ENCODE results near the gene MYT1.

Gene MYT1

GRCh38 chr20:64155258-64156135 is 8.8 kb upstream of the MYT1 start:
- no peak for DNase-seq

GRCh38 chr20:64156136-64156885 is 7.9 kb upstream of the MYT1 start:
- no peak for DNase-seq

DNA sequence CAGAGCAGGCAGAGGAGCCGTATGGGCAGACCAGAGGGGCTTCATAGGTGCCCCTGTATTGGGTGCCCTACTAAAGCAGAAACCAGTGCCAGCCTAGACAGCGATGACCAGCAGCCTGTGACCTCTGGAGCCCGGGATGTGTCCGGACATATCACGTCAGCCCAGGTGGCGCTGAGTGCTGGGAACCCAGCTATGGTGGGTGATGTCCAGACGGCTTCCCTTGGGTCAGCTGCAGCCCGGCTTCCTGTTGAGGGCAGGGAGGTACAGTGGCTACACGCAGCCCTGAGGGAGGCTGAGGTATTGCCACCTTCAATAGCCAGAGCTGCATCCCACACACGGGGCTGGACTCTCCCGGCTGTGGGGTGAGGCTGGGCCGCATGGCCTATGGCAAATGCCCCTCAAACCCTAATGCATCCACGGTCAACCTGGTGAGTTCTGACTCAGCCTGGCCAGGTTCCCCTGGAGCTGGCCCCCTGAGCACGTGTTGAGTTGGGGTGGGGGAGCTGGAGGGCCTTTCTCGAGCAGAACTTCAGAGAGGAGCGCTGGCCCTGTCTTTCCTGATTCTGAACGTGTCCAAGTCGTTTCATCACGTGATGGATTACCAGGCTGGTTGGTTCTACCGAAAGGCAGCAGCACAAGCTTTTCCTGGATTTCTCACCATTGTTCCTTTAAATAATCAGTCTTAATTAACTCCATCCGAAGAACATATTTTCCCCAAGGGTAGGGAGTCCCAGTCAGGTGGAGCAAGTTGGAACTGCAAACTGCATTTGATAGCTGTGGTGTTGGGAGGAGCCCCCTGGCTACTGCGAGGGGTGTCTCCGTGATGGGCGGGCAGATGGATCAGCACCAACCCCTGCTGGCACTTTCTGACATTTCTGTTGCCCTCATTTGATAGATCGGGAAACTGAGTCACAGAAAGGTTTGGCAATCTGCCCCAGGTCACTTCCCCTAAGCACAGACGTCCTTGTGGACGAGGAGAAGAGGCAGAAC is 7.1 kb upstream of the MYT1 start:
- DNase-seq: no peak

DNA sequence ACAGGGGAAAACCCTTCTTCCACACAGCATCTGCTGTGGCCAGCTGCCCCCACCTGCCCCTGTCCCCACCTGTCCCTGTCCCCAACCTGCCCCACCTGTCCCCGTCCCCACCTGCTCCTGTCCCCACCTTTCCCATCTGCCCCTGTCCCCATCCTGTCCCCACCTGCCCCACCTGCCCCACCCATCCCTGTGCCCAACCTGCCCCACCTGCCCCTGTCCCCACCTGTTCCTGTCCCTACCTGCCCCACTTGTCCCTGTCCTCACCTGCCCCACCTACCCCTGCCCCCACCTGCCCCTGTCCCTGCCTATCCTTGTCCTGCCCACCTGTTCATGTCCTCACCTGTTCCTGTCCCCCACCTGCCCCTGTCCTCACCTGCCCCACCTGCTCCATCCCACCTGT is 6.4 kb upstream of the MYT1 start:
- DNase-seq: no peak

DNA sequence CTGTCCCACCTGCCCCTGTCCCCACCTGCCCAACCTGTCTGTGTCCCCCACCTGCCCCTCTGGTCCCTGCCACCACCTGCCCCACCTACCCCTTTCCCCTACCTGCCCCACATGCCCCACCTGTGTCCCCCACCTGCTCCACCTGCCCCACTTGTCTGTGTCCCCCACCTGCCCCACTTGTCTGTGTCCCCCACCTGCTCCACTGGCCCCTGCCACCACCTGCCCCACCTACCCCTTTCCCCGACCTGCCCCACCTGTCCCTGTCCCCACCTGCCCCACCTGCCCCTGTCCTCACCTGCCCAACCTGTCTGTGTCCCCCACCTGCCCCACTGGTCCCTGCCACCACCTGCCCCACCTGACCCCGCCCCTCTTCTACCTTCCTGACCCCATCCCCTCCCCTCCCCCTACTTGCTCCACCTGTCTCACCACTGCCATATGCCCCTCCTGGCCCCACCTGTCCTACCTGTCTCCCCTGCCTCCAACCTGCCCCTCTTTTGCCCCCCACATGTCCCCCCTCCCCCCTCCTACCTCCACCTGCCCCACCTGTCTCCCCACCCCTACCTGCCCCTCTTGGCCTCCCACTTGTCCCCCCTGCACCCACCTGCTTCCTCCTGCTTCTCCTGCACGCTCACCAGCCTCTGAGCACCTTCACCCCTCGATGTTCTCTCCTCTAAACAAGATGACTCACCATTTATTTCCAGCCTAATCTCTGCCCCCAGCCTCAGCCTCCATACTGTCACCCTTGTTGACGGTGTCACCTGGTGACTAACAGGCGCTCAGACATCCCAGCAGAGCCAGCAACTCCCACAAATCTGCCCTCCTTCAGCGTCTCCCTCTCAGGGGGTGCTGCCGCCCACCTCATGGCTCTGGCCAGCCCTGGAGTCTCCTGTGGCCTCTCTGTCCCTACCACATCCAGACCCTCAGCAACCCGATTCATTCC is 5.6 kb upstream of the MYT1 start:
- no peak for DNase-seq

- DNase-seq: no peak
Measured at GRCh38 chr20:64159286-64159680, 5.0 kb upstream of the MYT1 start.

DNA sequence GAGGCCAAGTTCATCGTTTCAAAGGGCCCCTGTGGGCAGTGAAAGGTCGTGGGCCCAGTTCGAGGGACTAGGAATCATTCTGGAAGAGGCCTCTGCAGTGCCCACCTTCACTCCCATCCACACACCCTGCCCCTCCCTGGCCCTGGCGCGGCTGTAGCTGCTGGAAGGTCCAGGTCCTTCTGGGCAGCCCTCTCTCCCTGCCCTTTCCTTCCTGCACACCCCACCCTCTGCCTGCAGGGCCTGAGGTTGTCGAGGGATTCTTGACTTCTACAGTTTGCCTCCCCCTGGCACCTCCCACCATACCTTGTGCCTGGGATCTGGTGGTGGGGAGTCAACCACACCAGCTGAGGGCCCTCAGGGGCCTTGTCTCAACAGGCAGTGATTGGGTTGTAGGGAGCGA is 4.5 kb upstream of the MYT1 start:
- DNase-seq: no peak

DNA sequence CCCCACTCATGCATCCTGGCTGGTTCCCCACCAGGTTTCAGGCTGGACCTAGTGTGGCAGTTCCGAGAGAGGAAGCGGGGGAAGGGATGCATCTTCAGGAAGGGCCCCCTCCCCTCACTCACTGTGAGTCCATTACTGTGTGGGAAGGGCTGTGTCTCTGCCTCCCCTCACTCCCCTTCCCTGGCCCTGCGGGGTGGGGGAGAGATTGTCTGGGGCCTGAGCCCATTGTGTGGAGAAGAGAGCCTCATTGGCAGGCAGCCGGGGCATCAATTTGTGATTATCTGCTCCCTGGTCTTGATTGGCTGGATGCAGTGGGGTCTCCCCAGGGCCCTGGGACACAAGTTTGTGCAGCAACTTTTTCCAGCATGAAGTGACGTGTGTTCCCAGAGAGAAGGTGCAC is 4.1 kb upstream of the MYT1 start:
- no peak for DNase-seq

- no peak for DNase-seq
Measured at GRCh38 chr20:64160526-64161355, 3.5 kb upstream of the MYT1 start.

DNA sequence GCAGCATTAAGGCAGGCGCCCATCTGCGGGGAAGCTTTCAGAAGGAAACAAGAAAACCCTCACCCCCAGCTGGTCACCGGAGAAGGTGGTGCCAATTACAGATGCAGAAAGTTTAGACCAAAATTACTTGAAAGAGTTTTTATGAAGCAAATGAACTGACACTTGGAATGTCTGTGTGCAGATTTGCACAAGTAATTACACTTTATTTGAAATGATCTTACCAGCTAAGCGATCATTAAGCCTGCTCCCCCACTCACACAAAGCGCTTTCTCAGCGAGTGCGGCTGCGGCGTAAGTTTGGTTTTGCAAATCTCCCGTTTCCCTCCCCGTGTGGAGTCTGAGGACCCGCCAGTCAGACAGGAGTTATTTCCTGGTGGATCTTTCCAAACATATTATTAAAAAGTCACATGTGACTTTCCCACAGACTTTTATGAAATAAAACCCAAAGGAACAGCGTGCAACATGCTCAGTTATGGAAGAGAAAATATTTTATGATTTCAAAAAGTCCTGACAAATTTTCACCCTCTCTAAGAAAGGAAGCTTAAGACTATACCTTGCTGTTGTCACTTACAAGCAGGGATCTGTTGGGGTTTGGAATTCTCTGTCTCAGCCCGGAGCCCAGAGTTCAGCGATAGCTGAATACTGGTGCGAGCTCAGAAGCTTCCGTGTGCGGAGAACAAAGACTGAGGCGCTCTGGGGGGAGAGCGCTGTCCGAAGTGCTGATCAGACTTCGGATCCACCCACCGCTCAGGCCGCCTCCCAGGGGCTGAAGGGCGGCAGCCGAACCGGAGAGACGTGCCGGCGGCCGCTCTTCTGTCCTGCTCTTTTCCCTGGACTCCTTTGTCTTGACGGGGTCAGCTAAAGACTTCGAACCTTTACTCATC is 2.7 kb upstream of the MYT1 start:
- peak; percentile 80 for DNase-seq

GRCh38 chr20:64162239-64162910 is 1.9 kb upstream of the MYT1 start:
- DNase-seq: no peak

- no peak for DNase-seq
Measured at GRCh38 chr20:64163776-64164122, 503 bp upstream of the MYT1 start.

- DNase-seq: no peak
Measured at GRCh38 chr20:64165866-64166600, 1.8 kb downstream of the MYT1 start.

- no peak for DNase-seq
Measured at GRCh38 chr20:64166721-64167615, 2.7 kb downstream of the MYT1 start.

DNA sequence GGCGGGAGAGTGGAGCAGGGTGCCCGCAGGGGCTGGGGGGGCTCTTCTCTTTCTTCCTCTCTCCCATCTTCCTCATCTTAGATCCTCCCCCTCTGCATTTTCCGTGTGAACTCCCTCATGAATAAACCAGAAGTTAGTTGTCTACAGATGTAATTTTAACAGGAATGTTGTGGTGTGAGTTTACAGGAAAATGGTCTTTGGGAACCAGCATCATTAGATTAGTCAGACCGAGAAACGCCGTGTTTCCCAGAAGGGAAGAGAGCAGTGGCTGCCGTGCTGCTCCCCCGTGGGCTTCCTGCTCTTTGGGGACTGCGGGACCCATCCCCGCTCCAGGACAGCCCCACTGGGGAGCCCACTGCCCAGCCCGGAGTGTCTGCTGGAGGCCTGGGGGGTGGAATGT is 3.4 kb downstream of the MYT1 start:
- DNase-seq: no peak

DNA sequence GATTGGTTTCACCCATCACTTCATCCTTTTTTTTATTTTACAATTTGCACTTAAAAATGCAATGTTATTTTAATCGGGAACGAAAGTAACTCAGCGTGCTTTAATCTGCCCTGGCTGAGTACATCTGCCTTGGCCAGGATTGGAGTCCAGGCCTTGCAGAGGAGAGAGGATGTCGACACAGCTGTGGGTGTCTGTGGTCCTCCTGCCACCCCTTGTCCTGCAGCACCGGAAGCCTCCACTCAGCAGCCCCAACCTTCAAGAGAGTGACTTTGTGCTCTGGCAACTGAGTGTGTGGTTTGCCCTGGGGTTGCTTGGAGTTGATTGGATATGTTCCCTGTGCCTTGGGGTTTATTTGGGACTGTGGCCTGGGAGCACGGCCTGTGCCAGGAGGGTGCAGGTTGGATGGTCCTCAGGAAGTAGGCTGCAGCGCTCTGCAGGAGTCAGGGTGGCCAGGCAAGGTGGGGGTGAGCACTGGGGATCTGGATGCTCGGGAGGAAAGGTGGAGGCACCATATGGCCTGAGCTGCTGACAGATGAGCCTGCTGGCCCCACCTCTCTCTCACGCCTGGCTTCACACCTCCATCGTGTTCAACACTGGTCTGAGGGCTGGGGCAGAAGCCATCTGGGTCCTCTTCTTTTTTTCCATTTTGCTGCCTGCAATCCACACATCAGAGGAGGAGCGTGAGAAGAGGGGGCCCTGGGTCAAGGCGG is 4.3 kb downstream of the MYT1 start:
- no peak for DNase-seq

GRCh38 chr20:64169091-64169560 is 4.9 kb downstream of the MYT1 start:
- no peak for DNase-seq

All from hematopoietic multipotent progenitor cell treated with erythropoietin and hydrocortisone succinate and interleukin-3 and kit ligand, for 6 days (in vitro differentiated cells).